CMK (cell line): Measurements from ENCODE around the gene PLXDC2.
"Not testable (repeated sequence)": the region's sequence is repeated elsewhere in the genome, so short reads cannot be mapped to it uniquely, and the experiment has no call there.

Experiments used
- DNase-seq: peaks from one replicate; pipeline ENCODE4 v3.0.0-alpha.2; 2010; ENCODE audit warnings: low read depth

Gene PLXDC2

GRCh38 chr10:20207653-20208052 is 391.4 kb downstream of the PLXDC2 start:
- no peak for DNase-seq

GRCh38 chr10:20209098-20209497 is 392.9 kb downstream of the PLXDC2 start:
- not testable (repeated sequence) for DNase-seq

- DNase-seq, result no peak
These were observed 399.4 kb downstream of the PLXDC2 start for GRCh38 chr10:20215547-20216152.

GRCh38 chr10:20221356-20221755 is 405.1 kb downstream of the PLXDC2 start:
- DNase-seq, result no peak

- DNase-seq, result no peak
These were observed 412.5 kb downstream of the PLXDC2 start for GRCh38 chr10:20228729-20229128.

GRCh38 chr10:20232079-20232705 is 416.0 kb downstream of the PLXDC2 start:
- no peak for DNase-seq

- DNase-seq, result no peak
These were observed 417.2 kb downstream of the PLXDC2 start for GRCh38 chr10:20233423-20233822.

GRCh38 chr10:20234579-20234978 is 418.3 kb downstream of the PLXDC2 start:
- no peak for DNase-seq

GRCh38 chr10:20237091-20237570 is 420.9 kb downstream of the PLXDC2 start:
- no peak for DNase-seq

- no peak for DNase-seq
These were observed 421.4 kb downstream of the PLXDC2 start for GRCh38 chr10:20237586-20237985.

GRCh38 chr10:20240643-20241042 is 424.4 kb downstream of the PLXDC2 start:
- DNase-seq, result no peak

- no peak for DNase-seq
These were observed 431.2 kb downstream of the PLXDC2 start for GRCh38 chr10:20247454-20247853.

GRCh38 chr10:20247891-20248708 is 431.9 kb downstream of the PLXDC2 start:
- no peak for DNase-seq

- no peak for DNase-seq
These were observed 437.8 kb downstream of the PLXDC2 start for GRCh38 chr10:20254078-20254477.

- no peak for DNase-seq
These were observed 438.3 kb downstream of the PLXDC2 start for GRCh38 chr10:20254497-20254896.

GRCh38 chr10:20256969-20257368 is 440.7 kb downstream of the PLXDC2 start:
- DNase-seq, result no peak

- no peak for DNase-seq
These were observed 441.2 kb downstream of the PLXDC2 start for GRCh38 chr10:20257422-20257821.

GRCh38 chr10:20265146-20265545 is 448.9 kb downstream of the PLXDC2 start:
- no peak for DNase-seq

GRCh38 chr10:20267734-20268133 is 451.5 kb downstream of the PLXDC2 start:
- no peak for DNase-seq

- DNase-seq, result no peak
These were observed 455.3 kb downstream of the PLXDC2 start for GRCh38 chr10:20271490-20271889.

- no peak for DNase-seq
These were observed 456.4 kb downstream of the PLXDC2 start for GRCh38 chr10:20272608-20273007.

- DNase-seq, result no peak
These were observed 458.3 kb downstream of the PLXDC2 start for GRCh38 chr10:20274571-20274970.
